Measurements from ENCODE around the gene DNAJB14.

DNAJB14 gene

DNA sequence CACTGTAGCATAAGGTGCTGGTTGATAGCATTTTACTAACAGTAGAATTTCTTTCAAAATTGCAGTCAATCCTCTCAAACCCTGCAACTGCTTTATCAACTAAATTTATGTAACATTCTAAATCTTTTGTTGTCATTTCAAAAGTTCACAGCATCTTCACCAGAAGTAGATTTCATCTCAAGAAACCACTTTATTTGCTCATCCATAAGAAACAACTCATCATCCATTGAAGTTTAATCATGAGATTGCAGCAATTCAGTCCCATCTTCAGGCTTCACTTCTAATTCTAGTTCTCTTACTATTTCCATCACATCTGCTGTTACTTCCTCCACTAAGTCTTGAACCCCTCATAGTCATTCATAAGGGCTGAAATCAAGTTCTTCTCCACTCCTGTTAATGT lies 73.8 kb downstream of the DNAJB14 start:
- DNase-seq (ENCODE audit: low read depth in 3 of 3, low spot score in 1 of 3), result no peak

DNA sequence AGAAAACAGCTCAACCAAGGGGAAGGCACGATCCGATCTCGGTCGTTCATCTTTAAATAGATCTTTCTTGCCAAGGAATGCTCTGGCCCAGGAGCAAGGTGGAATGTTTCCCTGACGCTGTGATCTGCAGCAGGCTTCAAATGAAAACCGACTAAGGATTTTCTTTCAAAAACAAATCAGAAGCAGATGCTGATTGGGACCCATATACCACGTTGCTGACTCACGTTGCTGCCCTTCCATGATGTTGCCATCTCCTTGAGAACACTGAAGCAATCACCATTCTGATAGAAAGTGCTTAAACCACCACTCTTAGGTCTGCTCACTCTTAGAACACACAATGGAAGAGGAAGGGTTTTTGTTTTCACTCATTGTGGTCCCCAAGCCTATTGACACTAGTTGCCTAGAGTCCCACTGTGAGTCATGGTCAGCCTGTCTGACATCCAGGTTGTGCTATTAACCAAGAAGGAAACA lies 78.3 kb downstream of the DNAJB14 start:
- DNase-seq (ENCODE audit: low read depth in 3 of 3, low spot score in 1 of 3), result no peak

GRCh38 chr4:99863804-99864203 lies 82.6 kb downstream of the DNAJB14 start:
- no peak for DNase-seq (ENCODE audit: low read depth in 3 of 3, low spot score in 1 of 3)

DNA sequence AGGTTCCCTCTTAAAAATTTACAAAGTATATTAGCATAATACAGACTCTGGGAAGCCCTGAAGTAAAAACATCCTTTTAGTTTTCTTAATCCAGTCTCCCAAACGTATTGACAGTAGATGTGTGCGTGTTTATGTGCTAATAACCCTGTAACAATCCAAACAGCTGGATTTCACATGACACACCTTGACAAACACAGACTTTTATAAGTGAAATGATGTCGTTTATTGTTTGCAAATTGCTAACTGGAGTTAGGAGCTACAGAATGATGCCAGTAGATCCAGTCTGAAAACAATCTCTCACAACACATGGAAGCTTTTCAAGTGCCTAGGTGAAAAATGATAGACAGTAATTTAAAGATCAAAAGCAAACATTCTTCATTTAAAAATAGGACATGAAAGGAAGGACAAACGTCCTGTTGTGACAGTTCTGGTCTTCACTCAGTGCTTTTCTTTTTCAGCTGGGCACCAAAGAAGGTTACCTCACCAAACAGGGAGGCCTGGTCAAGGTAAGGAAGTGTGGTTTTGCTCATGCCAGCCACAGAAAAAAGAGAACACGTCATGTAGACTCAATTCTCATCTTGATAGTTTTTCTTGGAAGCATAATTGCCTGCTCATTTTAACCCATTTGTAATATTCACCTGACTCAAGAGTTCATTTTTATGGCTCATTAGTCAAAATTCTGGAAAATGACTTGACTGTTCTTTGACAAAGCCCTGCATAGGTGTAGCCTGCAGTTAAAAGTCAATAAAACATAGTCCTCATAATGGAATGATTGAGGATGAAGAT lies 85.1 kb downstream of the DNAJB14 start:
- no peak for DNase-seq (ENCODE audit: low read depth in 3 of 3, low spot score in 1 of 3)

DNA sequence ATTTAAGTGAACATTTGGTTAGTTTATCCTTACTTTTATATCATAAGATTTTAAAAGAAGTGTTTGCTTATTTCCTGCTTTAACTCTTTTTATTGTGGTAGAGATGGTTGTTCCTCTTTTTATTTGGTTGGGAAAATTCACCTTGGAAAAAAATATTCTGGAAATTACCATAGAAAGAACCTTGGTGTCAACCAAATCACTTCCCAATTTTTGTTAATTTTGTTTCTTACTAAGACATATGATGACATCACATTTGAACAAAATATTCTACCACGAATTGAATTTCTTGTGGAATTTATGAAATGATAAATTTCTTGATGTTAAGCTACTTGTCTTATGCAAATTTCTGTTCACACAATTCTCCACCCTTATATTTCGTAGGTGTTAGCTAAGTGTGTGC lies 85.9 kb downstream of the DNAJB14 start:
- no peak for DNase-seq (ENCODE audit: low read depth in 3 of 3, low spot score in 1 of 3)

GRCh38 chr4:99859618-99860017 lies 86.8 kb downstream of the DNAJB14 start:
- DNase-seq (ENCODE audit: low read depth in 3 of 3, low spot score in 1 of 3), result no peak

GRCh38 chr4:99857307-99857706 lies 89.1 kb downstream of the DNAJB14 start:
- no peak for DNase-seq (ENCODE audit: low read depth in 3 of 3, low spot score in 1 of 3)

DNA sequence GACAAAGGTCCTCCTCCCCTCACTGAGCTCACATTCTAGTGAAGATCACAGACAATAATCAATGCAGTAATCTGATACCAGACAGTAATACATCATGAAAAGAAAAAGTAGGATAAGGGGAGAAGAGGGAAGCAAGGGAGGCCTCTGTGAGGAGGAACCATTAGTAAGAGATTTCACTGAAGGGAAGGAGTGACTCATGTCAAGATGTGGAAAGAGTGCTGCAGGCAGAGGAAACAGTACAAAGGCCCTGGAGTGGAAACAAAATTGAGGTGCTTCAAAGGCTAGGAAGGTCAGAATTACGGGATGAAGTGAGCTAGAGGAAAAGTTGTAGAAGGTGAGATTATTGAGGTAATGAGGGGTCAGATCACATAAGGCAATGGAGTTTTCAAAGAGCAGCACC lies 90.3 kb downstream of the DNAJB14 start:
- no peak for DNase-seq (ENCODE audit: low read depth in 3 of 3, low spot score in 1 of 3)

- DNase-seq (ENCODE audit: low read depth in 3 of 3, low spot score in 1 of 3), result no peak
Measured at GRCh38 chr4:99855678-99856077, 90.7 kb downstream of the DNAJB14 start.

GRCh38 chr4:99853999-99854398 lies 92.4 kb downstream of the DNAJB14 start:
- DNase-seq (ENCODE audit: low read depth in 3 of 3, low spot score in 1 of 3), result no peak

- DNase-seq (ENCODE audit: low read depth in 3 of 3, low spot score in 1 of 3), result no peak
Measured at GRCh38 chr4:99853190-99853589, 93.2 kb downstream of the DNAJB14 start.

GRCh38 chr4:99852199-99852749 lies 94.1 kb downstream of the DNAJB14 start:
- no peak for DNase-seq (ENCODE audit: low read depth in 3 of 3, low spot score in 1 of 3)

DNA sequence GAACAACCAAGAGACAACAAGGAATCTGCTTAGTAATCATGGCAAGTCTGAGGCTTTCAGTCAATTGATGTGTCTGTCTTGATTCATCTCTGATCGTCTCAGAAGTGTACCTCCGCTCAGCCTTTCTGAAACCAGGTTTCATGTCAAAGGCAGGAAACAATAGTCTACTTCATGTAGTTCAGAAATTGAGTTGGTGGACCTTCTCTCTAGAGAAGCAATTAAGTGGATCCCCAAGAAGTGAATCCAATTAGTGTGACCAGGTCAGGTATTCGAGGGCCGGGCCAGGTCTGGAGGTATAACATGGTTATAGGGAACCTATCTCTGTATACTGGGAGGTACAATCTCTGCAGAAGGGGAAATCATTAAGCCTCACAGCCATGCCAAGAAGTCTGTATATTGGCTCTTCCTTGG lies 97.8 kb downstream of the DNAJB14 start:
- no peak for DNase-seq (ENCODE audit: low read depth in 3 of 3, low spot score in 1 of 3)

DNA sequence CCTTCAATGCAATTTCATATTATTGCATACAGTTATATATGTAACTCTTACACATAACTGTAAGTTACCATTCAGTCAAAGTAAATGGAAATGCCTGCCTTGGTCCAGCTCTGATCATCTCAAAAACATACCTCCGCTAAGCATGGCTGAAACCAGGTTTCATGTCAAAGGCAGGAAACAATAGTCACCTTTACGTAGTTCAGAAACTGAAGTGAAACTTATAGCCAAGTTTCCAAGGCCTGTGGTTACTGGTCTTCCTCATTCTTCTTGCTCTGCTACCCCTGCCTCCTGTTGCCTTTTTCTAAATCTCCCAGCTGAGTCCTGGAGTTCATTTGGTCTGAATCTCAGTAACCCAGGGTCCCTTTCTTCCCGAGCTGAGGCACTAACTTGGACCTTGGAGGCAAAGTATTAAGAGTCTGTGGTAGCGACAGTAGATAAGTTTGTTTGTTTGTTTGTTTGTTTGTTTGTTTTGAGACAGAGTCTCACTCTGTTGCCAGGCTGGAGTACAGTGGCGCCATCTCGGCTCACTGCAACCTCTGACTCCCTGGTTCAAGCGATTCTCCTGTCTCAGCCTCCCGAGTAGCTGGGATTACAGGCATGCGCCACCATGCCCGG lies 98.9 kb downstream of the DNAJB14 start:
- no peak for DNase-seq (ENCODE audit: low read depth in 3 of 3, low spot score in 1 of 3)

GRCh38 chr4:99846891-99847290 lies 99.5 kb downstream of the DNAJB14 start:
- DNase-seq (ENCODE audit: low read depth in 3 of 3, low spot score in 1 of 3), result no peak

All from stimulated activated CD4-positive, alpha-beta T cell treated with anti-CD3 and anti-CD28 coated beads, TNF-alpha, amount 100 ng/mL, for 1 hour (primary cell).